ENCODE results near the gene MCCD1.

MCCD1 gene

GRCh38 chr6:31576897-31577578 is 48.3 kb downstream of the MCCD1 start:
- Histone ChIP-seq H3K36me3 (no peaks in the 10 kb centered on the region), H3K27me3 (no peaks in the 10 kb centered on the region), H3K4me1 (peaks cover 6% of the 10 kb centered on the region; the same call in 1 of the 2 replicates), H3K9me3 (no peaks in the 10 kb centered on the region), H3K4me3 (ENCODE audit: low read depth, low read length) (no peak overlapping the region)
- DNase-seq: no peak
- TF ChIP-seq CTCF (IDR thresholded peaks at IDR 0.05; ENCODE audit: low read depth, low read length): no peak

- Histone ChIP-seq H3K4me3 (ENCODE audit: low read depth, low read length) (no peak overlapping the region), H3K27me3 (no peaks in the 10 kb centered on the region), H3K4me1 (peaks cover 6% of the 10 kb centered on the region; the same call in 1 of the 2 replicates), H3K36me3 (no peaks in the 10 kb centered on the region), H3K9me3 (no peaks in the 10 kb centered on the region)
- DNase-seq: no peak
- no peak for TF ChIP-seq CTCF (IDR thresholded peaks at IDR 0.05; ENCODE audit: low read depth, low read length)
These were observed 48.8 kb downstream of the MCCD1 start for GRCh38 chr6:31577579-31577966.

GRCh38 chr6:31578184-31579118 is 49.7 kb downstream of the MCCD1 start:
- Histone ChIP-seq H3K4me1 (peaks cover 6% of the 10 kb centered on the region; the same call in 1 of the 2 replicates), H3K4me3 (ENCODE audit: low read depth, low read length) (no peak overlapping the region), H3K9me3 (no peaks in the 10 kb centered on the region), H3K36me3 (no peaks in the 10 kb centered on the region), H3K27me3 (no peaks in the 10 kb centered on the region)
- TF ChIP-seq CTCF (IDR thresholded peaks at IDR 0.05; ENCODE audit: low read depth, low read length): no peak
- DNase-seq: no peak

DNA sequence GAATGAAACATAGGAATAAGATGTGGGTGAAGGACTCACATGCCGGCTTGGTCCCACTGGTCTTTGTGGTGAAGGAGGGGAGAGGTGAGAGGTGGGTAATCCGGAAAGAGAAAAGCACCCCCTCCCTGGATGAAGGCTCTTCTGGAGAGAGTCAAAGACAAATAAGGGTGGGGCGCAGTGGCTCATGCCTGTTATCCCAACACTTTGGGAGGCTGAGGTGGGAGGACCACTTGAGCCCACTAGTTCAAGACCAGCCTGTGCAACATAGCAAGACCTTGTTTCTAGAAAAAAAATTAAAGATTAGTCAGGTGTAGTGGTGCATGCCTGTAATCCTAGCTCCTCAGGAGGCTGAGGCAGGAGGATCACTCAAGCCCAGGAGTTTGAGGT is 50.4 kb downstream of the MCCD1 start:
- peaks cover 6% of the 10 kb centered on the region; the same call in 1 of the 2 replicates for H3K4me1 ChIP-seq
- no peak for DNase-seq
- H3K36me3 ChIP-seq: no peaks in the 10 kb centered on the region
- no peaks in the 10 kb centered on the region for H3K27me3 ChIP-seq
- no peak overlapping the region for H3K4me3 ChIP-seq (ENCODE audit: low read depth, low read length)
- no peaks in the 10 kb centered on the region for H3K9me3 ChIP-seq
- no peak for TF ChIP-seq CTCF (IDR thresholded peaks at IDR 0.05; ENCODE audit: low read depth, low read length)

Measured in BE2C (cell line).